Femur (tissue), 1 donor: ENCODE data around the gene GPS2.
A peak's percentile ranks its signal among the peaks of the same experiment; 100 is the strongest.

Source experiments
- DNase-seq: peaks from one replicate; pipeline ENCODE4 v3.0.0-alpha.2; 2017

GPS2 gene

GRCh38 chr17:7315570-7316235 is 543 bp upstream of the GPS2 start:
- DNase-seq = peak; percentile 36

GRCh38 chr17:7313890-7314718 is 1.1 kb downstream of the GPS2 start:
- DNase-seq = no peak

- no peak for DNase-seq
Measured at GRCh38 chr17:7313088-7313889, 1.9 kb downstream of the GPS2 start.

GRCh38 chr17:7312432-7313087 is 2.6 kb downstream of the GPS2 start:
- no peak for DNase-seq

GRCh38 chr17:7311110-7311705 is 4.0 kb downstream of the GPS2 start:
- DNase-seq = no peak

- DNase-seq = no peak
Measured at GRCh38 chr17:7309628-7310027, 5.5 kb downstream of the GPS2 start.

- peak; percentile 87 for DNase-seq
Measured at GRCh38 chr17:7308625-7309433, 6.3 kb downstream of the GPS2 start.

- peak; percentile 58 for DNase-seq
Measured at GRCh38 chr17:7307686-7308624, 7.2 kb downstream of the GPS2 start.

GRCh38 chr17:7306911-7307685 is 8.1 kb downstream of the GPS2 start, which contains the start of gene EIF5A:
Gene EIF5A, plus strand, starts transcription at chr17:7307628. Its CDS starts 2,008 bp downstream, at chr17:7309636.
- peak; percentile 100 for DNase-seq

- no peak for DNase-seq
Measured at GRCh38 chr17:7304179-7304578, 11.0 kb downstream of the GPS2 start.

- DNase-seq = peak; percentile 88
Measured at GRCh38 chr17:7296189-7296861, 18.8 kb downstream of the GPS2 start.

- no peak for DNase-seq
Measured at GRCh38 chr17:7295230-7296180, 19.7 kb downstream of the GPS2 start.

- DNase-seq = peak; percentile 61
Measured at GRCh38 chr17:7294614-7295153, 20.5 kb downstream of the GPS2 start, which contains the start of gene YBX2. Gene YBX2, minus strand, starts transcription at chr17:7294639. Its CDS starts 139 bp downstream, at chr17:7294500.

- DNase-seq = no peak
Measured at GRCh38 chr17:7293816-7294613, 21.1 kb downstream of the GPS2 start.

GRCh38 chr17:7293159-7293558 is 22.0 kb downstream of the GPS2 start:
- DNase-seq = no peak

GRCh38 chr17:7292729-7293128 is 22.4 kb downstream of the GPS2 start:
- no peak for DNase-seq
